T-helper 17 cell (primary cell): Measurements from ENCODE around the gene FAM3D. TPM values are rescaled to one million over a fixed set of nuclear protein-coding genes. Genes with fewer than 3 reads are reported as not detected.
"Not testable (repeated sequence)": the region's sequence is repeated elsewhere in the genome, so short reads cannot be mapped to it uniquely, and the experiment has no call there.

ENCODE experiments used
- ATAC-seq: fragments of 150-1000 bp; cut with Tn5 transposase; 2 replicates; pipeline ENCODE4 v1.10.0; 2021; ENCODE audit warnings: mild to moderate bottlenecking, moderate library complexity
- DNase-seq, 3 donors: peaks; one replicate each; pipeline versions ENCODE4 v3.0.0 to v3.0.0-alpha.2; 2020 to 2021
- H3K9me3 ChIP-seq: one replicate; pipeline ENCODE4 v1.7.0; 2013; ENCODE audit warnings: low read length, mild to moderate bottlenecking; ENCODE audit not compliant: control insufficient read depth, poor library complexity, severe bottlenecking
- H3K27ac Mint-ChIP-seq: one replicate; pipeline ENCODE4 v1.8.0; 2022; ENCODE audit warnings: mild to moderate bottlenecking, moderate library complexity, mixed read lengths
- H3K27me3 Mint-ChIP-seq: one replicate; pipeline ENCODE4 v1.8.0; 2022; ENCODE audit warnings: mixed read lengths
- H3K36me3 Mint-ChIP-seq: one replicate; pipeline ENCODE4 v1.8.0; 2022; ENCODE audit warnings: low read depth, mixed read lengths
- H3K4me1 Mint-ChIP-seq: one replicate; pipeline ENCODE4 v1.8.0; 2022; ENCODE audit warnings: mild to moderate bottlenecking, mixed read lengths
- H3K4me3 Mint-ChIP-seq: one replicate; pipeline ENCODE4 v1.8.0; 2022; ENCODE audit warnings: mild to moderate bottlenecking, moderate library complexity, mixed read lengths
- total RNA-seq, 4 donors: library from RNA in 2 of 4; stranded (reverse) in 2 of 4; gene quantifications; one replicate each; pipeline ENCODE4 v1.2.3 and lab custom pipeline; 2022 to 2026

FAM3D gene
- total RNA-seq (not detected), total RNA-seq (lab: John Stamatoyannopoulos, UW) (0 reads per million in 2 donors)

- DNase-seq (no peak), ATAC-seq (no peak)
- peaks cover 3% of the 10 kb centered on the region for H3K9me3 ChIP-seq
- Mint-ChIP-seq H3K27ac (no peak within 1 kb of the TSS), H3K36me3 (no peaks in the 10 kb centered on the region), H3K4me1 (no peaks in the 10 kb centered on the region), H3K27me3 (peaks cover 44% of the 10 kb centered on the region), H3K4me3 (no peak within 1 kb of the TSS)
Measured at GRCh38 chr3:58666683-58667082, at the start of gene FAM3D. Gene FAM3D (minus strand): TSS chr3:58666774. CDS start chr3:58655563, 11,211 bp downstream.

- H3K9me3 ChIP-seq: no peaks in the 10 kb centered on the region
- H3K36me3 Mint-ChIP-seq: no peaks in the 10 kb centered on the region
- ATAC-seq: no peak
Measured at GRCh38 chr3:58713715-58714401, 47.3 kb upstream of the FAM3D start.

GRCh38 chr3:58711871-58712270 lies 45.3 kb upstream of the FAM3D start:
- no peaks in the 10 kb centered on the region for H3K9me3 ChIP-seq
- no peak for DNase-seq
- Mint-ChIP-seq H3K4me3 (no peak overlapping the region), H3K4me1 (no peaks in the 10 kb centered on the region), H3K27me3 (peaks cover 6% of the 10 kb centered on the region), H3K36me3 (no peaks in the 10 kb centered on the region), H3K27ac (no peak overlapping the region)
- ATAC-seq: no peak

More at GRCh38 chr3:58713715-58714401, 47.3 kb upstream of the FAM3D start:
- Mint-ChIP-seq H3K4me3 (no peak overlapping the region), H3K4me1 (no peaks in the 10 kb centered on the region), H3K27ac (no peak overlapping the region), H3K27me3 (peaks cover 6% of the 10 kb centered on the region)
- no peak for DNase-seq

GRCh38 chr3:58708983-58709382 lies 42.4 kb upstream of the FAM3D start:
- DNase-seq, H3K4me3 Mint-ChIP-seq, ATAC-seq, H3K27ac Mint-ChIP-seq, H3K27me3 Mint-ChIP-seq, H3K9me3 ChIP-seq, H3K4me1 Mint-ChIP-seq, H3K36me3 Mint-ChIP-seq: not testable (repeated sequence)

DNA sequence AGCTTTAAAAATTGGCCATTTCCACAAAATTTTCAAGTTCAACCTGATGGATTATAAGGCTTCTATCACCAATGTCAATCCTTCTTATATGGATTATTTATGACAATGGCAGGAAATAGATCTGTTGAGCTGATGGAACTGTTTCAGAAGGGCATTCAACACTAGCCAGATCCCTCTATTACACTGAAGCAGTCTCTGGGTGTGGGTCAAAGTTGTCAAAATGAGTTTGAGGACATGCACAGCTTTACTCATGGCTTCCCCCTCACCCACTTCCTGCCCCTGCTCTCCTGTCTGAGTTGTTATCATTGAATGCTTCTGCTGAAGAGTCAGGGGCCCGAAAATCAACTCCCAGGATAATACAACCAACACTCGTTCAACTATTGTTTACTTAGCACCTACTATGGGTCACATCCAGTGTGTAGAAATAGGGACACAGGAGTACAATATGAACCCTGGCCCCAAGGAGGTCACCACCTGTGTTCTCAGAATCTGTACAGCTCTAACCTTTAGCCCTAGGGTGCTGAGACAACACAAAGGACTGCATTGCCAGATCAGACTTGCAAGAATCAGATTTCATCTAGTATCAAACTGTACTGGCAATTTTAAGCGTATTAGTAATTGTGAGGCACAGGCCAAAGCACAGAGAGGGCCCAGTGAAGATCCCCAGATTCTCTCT lies 41.7 kb upstream of the FAM3D start:
- Mint-ChIP-seq H3K27ac (no peak overlapping the region), H3K4me1 (no peaks in the 10 kb centered on the region), H3K27me3 (peaks cover 6% of the 10 kb centered on the region), H3K4me3 (no peak overlapping the region), H3K36me3 (no peaks in the 10 kb centered on the region)
- no peaks in the 10 kb centered on the region for H3K9me3 ChIP-seq
- DNase-seq: no peak
- ATAC-seq: no peak

- Mint-ChIP-seq H3K4me3 (no peak overlapping the region), H3K4me1 (no peaks in the 10 kb centered on the region), H3K27me3 (peaks cover 6% of the 10 kb centered on the region), H3K27ac (no peak overlapping the region), H3K36me3 (no peaks in the 10 kb centered on the region)
- DNase-seq (no peak), ATAC-seq (no peak)
- H3K9me3 ChIP-seq: no peaks in the 10 kb centered on the region
Measured at GRCh38 chr3:58707390-58707930, 40.9 kb upstream of the FAM3D start.

- no peaks in the 10 kb centered on the region for H3K4me1 Mint-ChIP-seq
Measured at GRCh38 chr3:58706395-58707167, 40.0 kb upstream of the FAM3D start.

DNA sequence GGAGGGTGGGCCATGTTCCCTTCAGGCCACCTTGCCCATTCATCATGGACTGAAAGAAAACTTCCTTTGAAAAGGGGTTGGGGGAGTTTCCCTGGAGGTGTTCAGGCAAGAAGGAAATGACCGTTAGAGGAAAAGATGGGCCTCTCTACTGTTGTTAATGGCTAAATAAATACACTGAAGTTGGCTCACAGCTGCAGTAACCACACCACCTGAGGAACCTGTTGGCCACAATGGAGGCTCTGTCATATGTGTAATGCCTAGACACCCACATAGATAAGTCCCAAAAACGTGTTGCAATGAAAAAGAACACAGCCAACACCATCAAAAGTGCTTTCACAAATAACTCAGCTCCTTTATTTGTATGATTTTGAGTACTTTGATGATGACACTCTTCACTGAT lies 38.2 kb upstream of the FAM3D start:
- H3K4me1 Mint-ChIP-seq: no peaks in the 10 kb centered on the region
- H3K9me3 ChIP-seq: no peaks in the 10 kb centered on the region
- no peak overlapping the region for H3K27ac Mint-ChIP-seq
- DNase-seq (no peak), ATAC-seq (no peak)
- H3K36me3 Mint-ChIP-seq: no peaks in the 10 kb centered on the region
- H3K4me3 Mint-ChIP-seq: no peak overlapping the region
- no peaks in the 10 kb centered on the region for H3K27me3 Mint-ChIP-seq

More at GRCh38 chr3:58706395-58707167, 40.0 kb upstream of the FAM3D start:
- peaks cover 1% of the 10 kb centered on the region for H3K27me3 Mint-ChIP-seq
- no peak for DNase-seq
- no peak for ATAC-seq
- no peak overlapping the region for H3K27ac Mint-ChIP-seq
- no peaks in the 10 kb centered on the region for H3K36me3 Mint-ChIP-seq
- no peaks in the 10 kb centered on the region for H3K9me3 ChIP-seq
- no peak overlapping the region for H3K4me3 Mint-ChIP-seq

GRCh38 chr3:58704304-58704703 lies 37.7 kb upstream of the FAM3D start:
- H3K27ac Mint-ChIP-seq, H3K4me3 Mint-ChIP-seq, H3K9me3 ChIP-seq, ATAC-seq, H3K4me1 Mint-ChIP-seq, H3K36me3 Mint-ChIP-seq, DNase-seq, H3K27me3 Mint-ChIP-seq: not testable (repeated sequence)

DNA sequence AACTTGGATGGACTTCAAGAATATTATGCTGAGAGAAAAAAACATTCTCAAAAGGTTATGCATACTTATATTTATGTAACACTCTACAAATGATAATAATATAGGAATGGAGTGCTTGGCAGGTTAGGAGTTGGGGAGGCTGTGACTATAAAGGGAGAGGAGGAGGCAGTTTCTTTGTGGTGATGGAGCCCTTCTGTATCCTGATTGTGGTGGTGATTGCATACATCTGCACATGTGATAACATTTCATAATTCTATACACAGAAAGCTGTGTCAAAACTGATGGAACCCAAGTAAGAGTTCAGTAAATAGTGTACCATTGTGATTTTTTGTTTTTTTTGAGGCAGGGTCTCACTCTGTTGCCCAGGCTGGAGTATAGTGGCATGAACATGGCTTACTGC lies 31.7 kb upstream of the FAM3D start:
- H3K9me3 ChIP-seq: no peaks in the 10 kb centered on the region
- Mint-ChIP-seq H3K4me1 (no peaks in the 10 kb centered on the region), H3K27ac (no peak overlapping the region), H3K27me3 (peaks cover 10% of the 10 kb centered on the region), H3K4me3 (no peak overlapping the region), H3K36me3 (no peaks in the 10 kb centered on the region)
- no peak for ATAC-seq
- DNase-seq: no peak

- H3K27ac Mint-ChIP-seq: no peak overlapping the region
- H3K4me3 Mint-ChIP-seq: no peak overlapping the region
- no peaks in the 10 kb centered on the region for H3K9me3 ChIP-seq
- no peaks in the 10 kb centered on the region for H3K36me3 Mint-ChIP-seq
- DNase-seq (no peak), ATAC-seq (no peak)
- H3K27me3 Mint-ChIP-seq: peaks cover 10% of the 10 kb centered on the region
- no peaks in the 10 kb centered on the region for H3K4me1 Mint-ChIP-seq
Measured at GRCh38 chr3:58697561-58697960, 31.0 kb upstream of the FAM3D start.

- not testable (repeated sequence) for H3K36me3 Mint-ChIP-seq, H3K4me3 Mint-ChIP-seq
Measured at GRCh38 chr3:58696813-58697212, 30.2 kb upstream of the FAM3D start.

GRCh38 chr3:58696093-58696492 lies 29.5 kb upstream of the FAM3D start:
- ATAC-seq: no peak

More at GRCh38 chr3:58696813-58697212, 30.2 kb upstream of the FAM3D start:
- not testable (repeated sequence) for H3K27ac Mint-ChIP-seq, H3K4me1 Mint-ChIP-seq, H3K9me3 ChIP-seq, ATAC-seq, DNase-seq, H3K27me3 Mint-ChIP-seq

More at GRCh38 chr3:58696093-58696492, 29.5 kb upstream of the FAM3D start:
- Mint-ChIP-seq H3K4me1 (no peaks in the 10 kb centered on the region), H3K27ac (no peak overlapping the region), H3K27me3 (peaks cover 10% of the 10 kb centered on the region), H3K36me3 (no peaks in the 10 kb centered on the region), H3K4me3 (no peak overlapping the region)
- DNase-seq: no peak
- no peaks in the 10 kb centered on the region for H3K9me3 ChIP-seq
